GM18870 (cell line): ENCODE results near the gene TTC21B.
"Not testable (repeated sequence)": the region's sequence is repeated elsewhere in the genome, so short reads cannot be mapped to it uniquely, and the experiment has no call there.

Source experiments
- ATAC-seq: cut with Tn5 transposase; IDR thresholded peaks from one replicate; pipeline ENCODE4 v1.9.1; 2021; ENCODE audit warnings: moderate library complexity; ENCODE audit not compliant: unreplicated experiment

Gene TTC21B

DNA sequence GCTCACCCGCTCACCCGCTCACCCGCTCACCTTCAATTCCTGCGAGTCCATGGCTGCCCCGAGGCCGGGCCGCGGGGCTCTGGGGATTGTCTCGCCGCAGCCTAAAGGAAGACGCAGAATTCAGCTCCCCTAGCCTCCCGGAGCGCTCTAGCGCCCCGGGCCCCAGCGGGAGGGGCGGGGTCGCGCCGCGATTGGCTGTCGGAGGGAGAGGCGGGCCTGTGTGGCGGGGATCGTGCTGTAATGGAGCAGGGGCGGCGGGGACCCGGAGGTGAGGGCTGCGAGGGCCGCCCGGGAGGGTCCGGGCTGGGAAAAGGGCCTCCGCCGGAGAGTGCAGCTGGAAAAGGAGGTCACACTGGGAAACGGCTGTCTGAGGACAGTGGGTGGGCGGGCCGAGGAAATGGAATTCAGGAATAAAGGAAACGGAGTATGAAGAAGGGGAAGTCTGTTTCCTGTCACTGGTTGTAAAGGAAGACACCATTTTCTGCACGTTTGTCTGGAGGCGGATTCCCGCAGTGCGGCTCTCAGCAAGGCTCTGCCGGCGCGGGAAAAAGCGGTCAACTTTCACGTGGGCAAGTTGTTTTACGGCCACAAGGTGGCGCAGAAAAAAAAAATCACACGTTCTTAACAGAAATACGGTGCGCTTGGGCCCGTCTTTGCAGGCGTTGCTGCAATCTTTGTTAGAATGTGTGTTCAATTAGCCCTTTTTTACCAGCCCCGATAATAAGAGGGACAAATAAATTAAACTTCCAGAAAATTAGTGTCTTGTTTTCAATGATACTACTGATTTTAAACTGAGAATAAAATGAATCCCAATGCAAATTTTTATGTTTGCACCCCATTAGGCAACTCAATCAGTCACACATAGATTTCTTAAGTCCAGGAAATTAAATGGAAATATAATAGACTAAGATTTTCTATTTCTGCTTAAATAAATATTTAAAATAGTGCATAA lies at the start of gene TTC21B:
Gene TTC21B, minus strand, starts transcription at position 122 of the 952 bp plus-strand sequence. Its CDS starts 71 bp downstream, at position 51.
- peak; percentile 93 for ATAC-seq

DNA sequence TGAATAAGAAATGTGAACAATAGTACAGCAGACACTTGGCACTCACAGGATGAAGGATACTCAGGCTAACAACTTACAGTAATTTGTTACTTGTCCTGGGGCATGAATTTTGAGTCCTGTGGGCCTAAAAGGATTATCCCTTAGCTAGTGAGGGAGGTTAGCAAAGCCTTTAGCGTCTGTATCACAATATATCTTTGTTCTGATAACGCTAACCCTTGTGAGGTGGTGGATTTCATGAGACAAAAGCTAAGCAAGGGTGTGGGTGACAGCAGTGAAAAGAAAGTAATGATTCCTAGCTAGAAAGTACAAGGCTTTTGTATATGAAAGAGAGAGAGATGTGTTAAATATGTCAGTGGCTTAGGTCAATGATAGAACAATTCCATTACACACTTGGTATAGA lies 46.8 kb upstream of the TTC21B start:
- ATAC-seq = no peak

DNA sequence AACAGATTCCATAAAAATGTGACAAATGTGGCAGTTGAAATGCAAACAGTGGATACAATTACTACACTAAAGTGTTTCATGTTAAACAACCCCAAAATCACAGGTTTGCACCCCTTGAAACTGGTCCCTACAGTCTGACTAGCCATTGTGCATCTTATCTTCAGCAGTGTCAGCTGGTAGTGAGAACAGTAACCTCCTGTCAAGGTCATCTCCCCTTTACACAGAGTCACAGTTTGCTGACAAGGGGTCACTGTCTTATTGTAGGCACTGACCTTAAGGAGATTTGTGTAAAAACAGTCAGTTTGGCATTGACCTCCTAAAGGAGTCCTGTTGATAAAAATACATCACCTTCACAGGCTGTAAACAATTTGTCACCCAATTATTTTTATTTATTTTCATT lies 37.3 kb upstream of the TTC21B start:
- no peak for ATAC-seq

DNA sequence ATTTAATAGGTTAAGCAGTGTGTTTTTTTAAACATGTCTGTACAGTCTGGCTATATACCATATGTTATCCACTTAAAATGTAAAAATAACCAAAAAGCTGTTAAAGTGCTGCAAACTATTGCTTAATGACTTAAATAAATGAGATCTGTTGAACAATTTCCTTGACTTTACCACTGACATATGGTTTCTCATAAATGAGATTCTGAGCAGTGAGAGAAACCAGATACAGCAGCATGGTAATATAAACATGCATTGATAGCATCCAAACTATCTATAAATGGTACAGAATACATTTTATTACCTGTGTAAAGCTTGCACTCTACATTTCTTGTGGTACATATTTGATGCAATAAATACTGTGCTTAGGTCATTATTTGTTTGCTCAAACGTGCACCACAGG lies 36.3 kb upstream of the TTC21B start:
- ATAC-seq = no peak

DNA sequence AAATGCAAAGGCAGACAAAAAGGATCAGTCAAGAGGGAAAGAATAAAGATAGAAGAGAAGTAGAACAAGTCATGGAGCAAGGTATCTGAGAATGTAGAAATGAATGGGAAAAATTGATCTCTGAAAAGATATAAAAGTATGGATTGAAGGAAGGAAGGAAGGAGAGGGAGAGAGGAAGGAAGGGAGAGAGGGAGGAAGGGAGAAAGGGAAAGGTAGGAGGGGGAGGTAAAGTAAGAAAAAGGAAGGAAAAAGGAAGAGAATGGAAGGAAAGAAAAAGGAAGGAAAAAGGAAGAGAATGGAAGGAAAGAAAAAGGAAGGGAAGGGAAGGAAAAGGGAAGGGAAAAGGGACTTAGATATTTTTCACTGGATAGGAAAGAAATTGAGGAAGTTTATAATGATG lies 31.5 kb upstream of the TTC21B start:
- no peak for ATAC-seq

DNA sequence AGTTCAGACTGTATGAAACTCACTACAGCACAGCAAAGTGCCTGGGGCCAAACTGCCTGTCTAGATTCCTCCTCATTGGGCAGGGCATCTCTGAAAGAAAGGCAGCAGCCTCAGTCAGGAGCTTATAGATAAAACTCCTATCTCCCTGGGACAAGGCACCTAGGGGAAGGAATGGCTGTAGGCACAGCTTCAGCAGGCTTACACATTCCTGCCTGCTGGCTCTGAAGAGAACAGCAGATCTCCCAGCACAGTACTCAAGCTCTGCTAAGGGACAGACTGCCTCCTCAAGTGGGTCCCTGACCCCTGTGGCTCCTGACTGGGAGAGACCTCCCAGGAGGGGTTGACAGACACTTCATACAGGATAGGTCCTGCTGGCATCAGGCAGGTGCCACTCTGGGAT lies 18.6 kb upstream of the TTC21B start:
- ATAC-seq = not testable (repeated sequence)

DNA sequence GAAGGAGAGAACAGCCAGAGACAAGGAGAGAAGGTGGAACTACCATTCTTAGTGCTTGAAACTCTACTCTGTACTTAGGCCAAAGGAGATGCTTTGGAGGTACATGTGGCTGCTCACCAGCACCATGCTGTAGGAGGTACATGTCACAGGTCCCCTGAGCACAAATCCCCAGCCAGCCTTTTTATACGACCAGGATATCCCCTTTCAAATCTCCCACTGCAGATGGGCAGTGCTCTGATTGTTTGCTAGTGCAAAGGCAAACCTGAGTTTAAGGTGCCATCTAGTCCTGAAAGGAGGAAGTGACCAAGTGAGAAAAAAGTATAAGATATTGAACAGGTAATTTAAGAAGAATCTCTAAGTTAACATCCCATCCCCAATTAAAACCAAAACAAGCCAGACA lies 17.1 kb upstream of the TTC21B start:
- ATAC-seq = no peak

DNA sequence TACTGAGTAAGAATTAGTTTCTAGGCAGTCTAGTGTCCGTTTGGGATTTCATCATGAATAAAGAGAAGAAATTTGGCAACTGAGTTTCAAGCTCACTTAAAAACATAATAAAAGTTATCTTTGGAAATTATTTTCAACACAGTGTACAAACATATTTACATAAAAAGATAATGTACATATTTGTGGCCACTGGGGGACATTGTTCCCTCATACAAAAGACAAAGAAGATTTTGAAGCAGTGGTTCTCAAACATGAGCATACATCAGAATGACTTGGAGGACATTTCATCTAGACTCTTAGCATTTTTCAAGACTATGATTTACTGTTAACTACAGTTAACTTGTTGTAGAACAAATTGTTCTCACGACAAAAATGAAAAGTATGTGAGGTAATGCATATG lies 15.7 kb upstream of the TTC21B start:
- no peak for ATAC-seq

DNA sequence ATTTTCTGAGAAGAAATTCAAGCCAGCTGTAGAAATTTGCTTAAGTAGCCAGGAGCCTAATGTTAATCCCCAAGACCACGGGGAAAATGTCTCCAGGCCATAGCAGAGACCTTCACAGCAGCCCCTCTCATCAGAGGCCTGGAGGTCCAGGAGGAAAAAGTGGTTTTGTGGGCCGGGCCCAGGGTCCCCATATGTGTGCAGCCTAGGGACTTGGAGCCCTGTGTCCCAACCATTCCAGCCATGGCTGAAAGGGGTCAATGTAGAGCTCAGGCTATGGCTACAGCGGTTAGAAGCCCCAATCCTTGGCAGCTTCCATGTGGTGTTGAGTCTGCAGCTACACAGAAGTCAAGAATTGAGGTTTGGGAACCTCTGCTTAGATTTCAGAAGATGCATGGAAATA lies 14.2 kb upstream of the TTC21B start:
- no peak for ATAC-seq

DNA sequence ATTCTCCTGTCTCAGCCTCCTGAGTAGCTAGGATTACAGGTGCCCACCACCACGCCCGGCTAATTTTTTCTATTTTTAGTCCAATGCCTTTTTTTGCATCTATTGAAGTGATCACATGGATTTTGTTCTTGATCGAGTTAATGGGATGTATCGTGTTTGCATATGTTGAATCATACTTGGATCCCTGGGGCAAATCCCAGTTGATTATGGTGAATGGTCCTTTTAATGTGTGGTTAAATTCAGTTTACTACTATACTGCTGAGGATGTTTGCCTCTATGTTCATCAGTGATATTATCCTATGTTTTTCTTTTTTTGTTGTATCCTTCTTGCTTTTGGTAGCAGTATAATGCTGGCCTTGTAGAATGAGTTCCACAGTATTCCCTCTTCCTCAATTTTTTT lies 8.2 kb upstream of the TTC21B start:
- ATAC-seq = no peak

DNA sequence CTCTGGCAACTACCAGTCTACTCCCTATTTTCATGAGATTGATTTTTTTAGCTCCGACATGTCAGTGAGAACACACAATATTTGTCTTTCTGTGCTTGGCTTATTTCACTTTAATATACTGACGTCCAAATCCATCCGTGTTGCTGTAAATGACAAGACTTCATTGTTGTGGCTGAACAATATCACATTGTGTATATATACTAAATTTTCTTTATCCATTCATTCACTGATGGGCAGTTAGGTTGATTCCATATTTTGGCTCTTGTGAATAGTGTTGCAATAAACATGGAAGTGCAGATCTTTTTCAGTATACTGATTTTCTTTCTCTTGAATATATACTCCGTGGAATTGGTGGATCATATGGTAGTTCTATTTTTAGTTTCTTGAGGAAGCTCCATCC lies 5.8 kb upstream of the TTC21B start:
- ATAC-seq = no peak

DNA sequence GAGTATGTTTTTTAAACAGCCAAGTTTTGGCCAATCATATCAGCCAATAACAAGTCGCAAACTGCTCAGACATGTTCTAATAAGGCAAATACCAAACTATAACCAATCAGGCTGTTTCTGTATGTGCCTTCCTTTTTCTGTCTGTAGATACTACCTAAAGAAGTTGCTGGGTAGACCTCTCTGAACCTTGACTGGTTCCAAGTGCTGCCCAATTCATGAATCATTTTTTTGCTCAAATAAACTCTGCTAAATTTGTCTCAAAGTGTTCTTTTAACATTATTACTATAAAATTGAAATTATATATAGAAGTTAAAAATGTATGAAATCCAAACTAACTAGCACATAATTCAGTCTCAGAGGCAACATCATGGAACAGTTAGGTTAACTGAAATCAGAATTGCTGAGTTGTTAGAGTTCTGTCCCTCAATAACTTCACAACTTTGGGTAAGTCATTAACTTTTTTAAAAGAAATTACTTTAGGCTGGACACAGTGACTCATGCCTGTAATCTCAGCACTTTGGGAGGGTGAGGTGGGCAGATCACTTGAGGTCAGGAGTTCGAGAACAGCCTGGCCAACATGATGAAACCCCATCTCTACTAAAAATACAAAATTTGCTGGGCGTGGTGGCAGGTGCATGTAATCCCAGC lies 4.9 kb upstream of the TTC21B start:
- ATAC-seq = no peak

DNA sequence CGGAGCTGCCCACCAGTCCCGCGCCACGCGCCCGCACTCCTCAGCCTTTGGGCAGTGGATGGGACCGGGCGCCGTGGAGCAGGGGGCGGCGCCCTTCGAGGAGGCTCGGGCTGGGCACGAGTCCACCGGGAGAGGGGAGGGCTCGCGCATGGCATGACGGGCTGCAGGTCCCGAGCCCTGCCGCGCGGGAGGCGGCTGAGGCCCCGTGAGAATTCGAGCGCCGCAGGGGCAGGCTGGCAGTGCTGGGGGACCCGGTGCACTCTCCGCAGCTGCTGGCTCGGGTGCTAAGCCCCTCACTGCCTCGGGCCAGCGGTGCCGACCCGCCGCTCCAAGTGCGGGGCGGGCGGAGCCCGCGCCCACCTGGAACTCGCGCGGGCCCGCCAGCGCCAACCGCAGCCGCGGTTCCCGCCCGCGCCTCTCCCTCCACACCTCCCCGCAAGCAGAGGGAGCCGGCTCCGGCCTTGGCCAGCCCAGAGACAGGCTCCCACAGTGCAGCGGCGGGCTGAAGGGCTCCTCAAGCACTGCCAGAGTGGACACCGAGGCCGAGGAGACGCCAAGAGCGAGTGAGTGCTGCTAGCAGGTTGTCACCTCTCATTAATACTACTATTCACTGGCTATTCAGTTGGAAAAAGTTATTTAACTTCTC lies 3.6 kb upstream of the TTC21B start:
- no peak for ATAC-seq

DNA sequence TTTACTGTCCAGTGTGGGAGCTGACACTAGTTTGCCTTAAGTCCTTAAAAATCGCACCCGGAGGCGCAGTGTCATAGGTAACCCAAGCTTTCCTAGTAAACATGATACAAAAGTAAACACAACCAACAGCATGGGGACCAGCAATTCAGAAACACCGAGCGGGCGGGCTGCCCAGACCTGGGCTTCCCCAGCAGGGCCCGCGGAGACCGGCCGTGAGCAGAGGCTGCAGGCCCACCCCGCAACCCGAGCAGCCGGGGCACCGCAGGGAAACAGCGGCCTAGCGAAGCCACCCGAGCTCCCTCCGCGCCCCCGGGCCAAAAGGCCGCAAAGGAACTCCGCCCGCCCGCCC lies 296 bp downstream of the TTC21B start:
- peak; percentile 24 for ATAC-seq

DNA sequence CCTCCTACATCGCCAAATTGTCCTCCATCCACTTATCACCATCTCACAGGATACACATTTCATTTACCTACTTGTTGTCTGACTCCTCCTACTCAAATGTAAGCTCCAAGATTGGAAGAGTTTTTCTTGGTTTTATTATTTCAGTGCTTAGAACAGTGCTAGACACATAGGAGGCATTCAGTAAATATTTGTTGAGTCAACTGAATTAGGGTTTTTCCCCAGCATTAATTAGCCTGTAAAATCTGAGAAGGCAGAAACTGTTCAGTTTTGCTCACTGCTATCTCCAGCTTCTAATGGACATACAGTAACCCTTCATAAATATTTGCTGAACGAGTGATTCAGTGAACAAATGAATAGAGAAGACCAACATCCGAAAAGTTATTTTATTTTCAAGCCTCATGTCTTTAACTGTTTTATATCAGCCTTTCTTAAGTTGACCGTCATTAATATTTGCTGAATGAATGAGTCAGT lies 800 bp downstream of the TTC21B start:
- ATAC-seq = no peak

DNA sequence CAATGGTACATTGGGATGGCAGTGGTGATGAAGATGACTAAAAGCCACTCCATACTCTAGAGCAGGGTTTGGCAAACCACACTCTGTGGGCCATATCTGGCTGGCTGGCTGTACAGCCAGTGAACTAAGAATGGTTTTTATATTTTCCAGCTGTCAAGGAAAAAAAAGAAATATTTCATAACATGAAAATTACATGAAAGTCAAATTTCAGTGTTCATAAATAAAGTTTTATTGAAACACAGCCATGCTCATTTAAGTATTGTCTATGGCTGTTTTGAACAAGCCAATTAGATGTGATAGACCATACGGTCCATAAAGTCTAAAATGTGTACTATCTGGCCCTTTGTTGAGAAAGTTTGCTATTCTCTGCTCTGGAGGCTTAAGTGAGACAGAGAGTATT lies 1.5 kb downstream of the TTC21B start:
- ATAC-seq = no peak

DNA sequence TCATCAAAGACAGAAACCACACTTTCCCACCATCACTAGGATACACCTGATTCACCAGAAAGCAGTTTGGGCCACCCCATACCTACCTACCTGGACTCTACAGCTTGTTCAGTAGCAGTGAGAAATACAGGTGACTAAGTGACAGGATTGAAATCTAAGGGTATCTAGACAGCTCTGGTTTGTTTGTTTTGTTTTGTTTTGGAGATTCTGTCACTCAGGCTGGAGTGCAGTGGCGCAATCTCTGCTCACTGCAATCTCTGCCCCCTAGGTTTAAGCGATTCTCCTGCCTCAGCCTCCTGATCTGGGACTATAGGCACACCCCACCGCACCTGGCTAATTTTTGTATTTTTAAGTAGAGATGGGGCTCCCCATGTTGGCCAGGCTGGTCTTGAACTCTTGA lies 3.1 kb downstream of the TTC21B start:
- ATAC-seq = no peak

DNA sequence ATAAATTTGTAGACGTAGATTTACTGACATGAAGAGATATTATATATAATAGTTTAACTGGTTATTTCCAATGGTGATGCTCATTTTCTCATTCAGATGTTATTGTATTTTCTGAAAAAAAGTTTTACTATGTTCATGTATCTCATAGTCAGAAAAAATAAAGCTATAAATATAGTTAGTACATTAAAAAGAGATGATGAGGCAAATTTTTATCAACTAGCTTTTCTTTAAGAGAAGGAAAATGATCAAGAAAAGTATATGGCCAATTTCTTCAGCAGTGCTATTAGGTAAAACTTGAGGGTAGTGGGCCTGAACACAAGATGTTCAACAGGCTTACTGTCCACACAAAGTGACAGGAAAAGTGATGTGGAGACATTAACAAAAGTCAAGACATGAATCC lies 11.7 kb downstream of the TTC21B start:
- ATAC-seq = no peak

DNA sequence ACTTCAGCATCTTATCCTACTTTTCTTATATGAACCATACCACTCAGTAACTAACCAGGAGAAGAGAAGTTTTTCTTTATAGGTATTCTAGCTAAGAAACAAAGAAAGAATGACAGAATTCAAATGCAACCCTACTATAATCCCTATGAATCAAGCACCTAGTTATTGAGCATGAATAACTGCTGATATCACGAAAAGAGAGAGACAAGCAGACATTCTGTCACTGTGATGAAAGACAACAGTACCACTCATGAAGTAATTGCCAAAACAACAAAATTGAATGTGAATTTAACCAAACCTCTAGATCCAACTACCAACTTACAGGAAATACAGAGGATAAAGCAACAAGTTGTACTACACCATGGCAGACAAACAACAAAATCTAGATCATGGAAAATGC lies 15.3 kb downstream of the TTC21B start:
- no peak for ATAC-seq

DNA sequence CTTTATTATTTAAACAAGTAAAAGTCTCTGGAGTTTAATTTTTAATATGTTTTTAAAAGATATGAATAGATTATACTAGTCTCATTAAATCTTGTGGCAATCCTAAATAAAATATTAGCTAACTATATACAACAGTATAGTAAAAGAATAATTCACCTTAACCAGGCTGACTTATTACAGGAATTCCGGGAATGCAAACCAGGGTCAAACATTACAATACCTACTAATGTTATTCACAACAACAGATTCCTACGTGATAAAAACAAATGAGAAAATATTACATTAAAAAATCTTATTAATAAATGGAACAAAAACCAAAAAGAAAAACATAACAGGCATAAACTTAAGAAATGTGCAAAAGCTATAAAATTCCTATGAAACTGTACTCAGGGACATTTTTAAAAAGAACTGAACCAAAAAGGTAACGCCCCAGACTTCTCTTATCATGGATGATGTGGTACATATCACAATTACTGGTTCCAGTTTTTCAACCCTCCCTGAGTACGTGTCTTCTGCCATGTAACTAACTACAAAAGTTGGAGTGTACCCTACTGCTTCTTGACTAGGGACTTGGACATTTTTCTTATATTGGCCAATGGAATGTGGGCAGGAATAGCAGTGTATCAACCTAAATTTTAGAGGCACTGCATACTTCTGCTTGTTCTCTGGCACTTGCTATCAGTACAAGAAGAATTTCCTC lies 20.2 kb downstream of the TTC21B start:
- no peak for ATAC-seq

DNA sequence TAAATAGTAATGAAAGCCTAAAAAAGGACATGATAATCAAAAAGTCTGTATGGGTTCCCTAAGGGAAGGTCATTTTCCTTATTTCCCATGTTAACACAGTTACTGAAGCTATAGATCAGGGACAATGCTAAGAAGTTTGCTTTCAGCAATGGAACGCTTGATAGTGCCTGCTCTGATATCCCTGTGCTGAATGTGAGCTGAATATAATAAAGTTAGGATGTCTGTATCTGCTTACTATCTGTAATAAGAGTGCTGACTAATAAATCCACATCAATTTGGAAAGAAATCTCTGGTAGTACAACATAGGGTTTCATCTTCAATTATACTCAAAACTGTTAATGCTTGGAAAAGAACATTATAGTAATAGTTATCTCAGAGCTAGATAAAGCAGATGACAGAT lies 25.8 kb downstream of the TTC21B start:
- ATAC-seq = no peak
